Right cardiac atrium (tissue), 5 donors: ENCODE results near the gene CCDC28A. TPM values are rescaled to one million over a fixed set of nuclear protein-coding genes. Genes with fewer than 3 reads are reported as not detected.
A peak's percentile ranks its signal among the peaks of the same experiment; 100 is the strongest.

ENCODE experiments used
- ATAC-seq, 2 donors: fragments of 200-7000 bp; cut with Tn5 transposase; one replicate each; pipeline versions ENCODE4 v1.8.0 to v1.9.1; 2020; ENCODE audit warnings: moderate library complexity in 2 of 2, mild to moderate bottlenecking in 1 of 2
- DNase-seq, 3 donors: peaks; one replicate each; pipeline ENCODE4 v3.0.0-alpha.2; 2020
- H3K27ac ChIP-seq: one replicate; pipeline ENCODE4 v1.5.1; 2013; ENCODE audit warnings: mild to moderate bottlenecking, low read length, control low read depth, moderate library complexity
- H3K27me3 ChIP-seq: one replicate; pipeline ENCODE4 v1.6.1; 2013; ENCODE audit not compliant: control insufficient read depth, insufficient read depth
- H3K4me1 ChIP-seq: one replicate; pipeline ENCODE4 v1.6.1; 2013; ENCODE audit warnings: low read length; ENCODE audit not compliant: control insufficient read depth, insufficient read depth
- H3K4me3 ChIP-seq: one replicate; pipeline ENCODE4 v1.5.1; 2013; ENCODE audit warnings: low read length, control low read depth
- H3K9me3 ChIP-seq: one replicate; pipeline ENCODE4 v1.6.1; 2013; ENCODE audit warnings: low read length; ENCODE audit not compliant: control insufficient read depth
- WGBS: extraction: QIAGEN DNeasy Blood & Tissue Kit; methylation state at CpG from one replicate; pipeline ENCODE4 v1.1.7; 2013; 5-methylcytosine and 5-hydroxymethylcytosine counted together
- intact Hi-C, 4 donors: fragments of 100-400 bp; cut with DNase I; formaldehyde crosslinking; loops; one replicate each; pipeline versions ENCODE4 v1.11.0 to v1.14.0; 2022 to 2023
- polyA plus RNA-seq: library from polyadenylated mRNA; stranded (reverse); fragments of 200-250 nt; gene quantifications from one replicate; pipeline ENCODE4 v1.2.3, GENCODE V29; 2013
- total RNA-seq, 4 donors: library from RNA; stranded (reverse); fragmentation: NEBNext Ultra II Directional; extraction: Animal tissue kit (Norgen Biotek cat#: 25700); gene quantifications; one replicate each; pipeline ENCODE4 v1.2.1, GENCODE V29; 2021
- donor health status: healthy with polysubstance abuse.
- donor health status: DM: no; HTN: yes; CAD: no.
- donor health status: DM: no; HTN: no; CAD: no.
- donor health status: DM: no; HTN: yes; CAD: no; lungs with severe emphysema.
- donor health status: DM: yes; HTN: yes; CAD: no.

The CCDC28A gene
- total and polyA plus RNA-seq, 5 donors = 6.7 to 13.4 (median 9.9) TPM

GRCh38 chr6:138757136-138757535 is 16.4 kb upstream of the CCDC28A start:
- intact Hi-C loops = no loop called here
- Histone ChIP-seq H3K27me3 (no peaks in the 10 kb centered on the region), H3K4me3 (no peak overlapping the region), H3K4me1 (no peaks in the 10 kb centered on the region), H3K27ac (no peak overlapping the region), H3K9me3 (no peaks in the 10 kb centered on the region)
- no peak for ATAC-seq
- DNase-seq = no peak
- WGBS = 45% methylated on average over 4 of the region's 4 CpGs

GRCh38 chr6:138765896-138766655 is 7.5 kb upstream of the CCDC28A start:
- 92% methylated on average over 3 of the region's 3 CpGs for WGBS
- no peak overlapping the region for H3K27ac ChIP-seq
- no peak overlapping the region for H3K4me3 ChIP-seq
- no peaks in the 10 kb centered on the region for H3K9me3 ChIP-seq
- H3K4me1 ChIP-seq = no peaks in the 10 kb centered on the region
- no peak for DNase-seq
- no peak for ATAC-seq
- intact Hi-C loops = loop anchor here (5.0 to 10.0 kb wide), 7 partner anchors 74 to 651 kb away; no protein-coding TSS in a partner anchor
- H3K27me3 ChIP-seq = no peaks in the 10 kb centered on the region

- Histone ChIP-seq H3K9me3 (no peaks in the 10 kb centered on the region), H3K27ac (no peak overlapping the region), H3K27me3 (no peaks in the 10 kb centered on the region), H3K4me3 (no peak overlapping the region), H3K4me1 (peaks cover 1% of the 10 kb centered on the region)
- WGBS = 30% methylated on average over 6 of the region's 6 CpGs
- intact Hi-C loops = loop anchor here (5.0 to 10.0 kb wide), 7 partner anchors 77 to 654 kb away; no protein-coding TSS in a partner anchor
- DNase-seq (no peak), ATAC-seq (no peak)
These were observed 4.4 kb upstream of the CCDC28A start for GRCh38 chr6:138769102-138769676.

- WGBS = 14% methylated on average over 8 of the region's 8 CpGs
- Histone ChIP-seq H3K4me1 (peaks cover 3% of the 10 kb centered on the region), H3K27ac (peak overlapping the region; percentile 56), H3K9me3 (no peaks in the 10 kb centered on the region), H3K27me3 (no peaks in the 10 kb centered on the region), H3K4me3 (peak overlapping the region; percentile 69)
- DNase-seq (no peak), ATAC-seq (peak in 1 of 2 donors; percentile 4)
- intact Hi-C loops = loop anchor here in 1 of 4 donors (10.0 kb wide), 1 partner anchor 358 kb away; no protein-coding TSS in a partner anchor
These were observed 883 bp upstream of the CCDC28A start for GRCh38 chr6:138772596-138773176.

GRCh38 chr6:138774370-138774769 is 801 bp downstream of the CCDC28A start:
- WGBS = 25% methylated on average over 3 of the region's 3 CpGs
- Histone ChIP-seq H3K9me3 (no peaks in the 10 kb centered on the region), H3K4me3 (peak overlapping the region; percentile 69), H3K27ac (no peak overlapping the region), H3K27me3 (no peaks in the 10 kb centered on the region), H3K4me1 (peaks cover 3% of the 10 kb centered on the region)
- DNase-seq (no peak), ATAC-seq (no peak)
- intact Hi-C loops = loop anchor here in 1 of 4 donors (10.0 kb wide), 1 partner anchor 360 kb away; no protein-coding TSS in a partner anchor

GRCh38 chr6:138776659-138777058 is 3.1 kb downstream of the CCDC28A start:
- no peaks in the 10 kb centered on the region for H3K9me3 ChIP-seq
- DNase-seq (no peak), ATAC-seq (no peak)
- WGBS = 96% methylated on average over 1 of the region's 1 CpG
- H3K27ac ChIP-seq = no peak overlapping the region
- peaks cover 3% of the 10 kb centered on the region for H3K4me1 ChIP-seq
- intact Hi-C loops = loop anchor here in 1 of 4 donors (10.0 kb wide), 1 partner anchor 362 kb away; no protein-coding TSS in a partner anchor
- no peaks in the 10 kb centered on the region for H3K27me3 ChIP-seq
- no peak overlapping the region for H3K4me3 ChIP-seq

- H3K9me3 ChIP-seq = no peaks in the 10 kb centered on the region
- H3K4me3 ChIP-seq = no peak overlapping the region
- intact Hi-C loops = loop anchor here in 1 of 4 donors (10.0 kb wide), 1 partner anchor 364 kb away; no protein-coding TSS in a partner anchor
- H3K4me1 ChIP-seq = peaks cover 2% of the 10 kb centered on the region
- 57% methylated on average over 6 of the region's 6 CpGs for WGBS
- ATAC-seq (no peak), DNase-seq (no peak)
- no peaks in the 10 kb centered on the region for H3K27me3 ChIP-seq
- no peak overlapping the region for H3K27ac ChIP-seq
These were observed 4.8 kb downstream of the CCDC28A start for GRCh38 chr6:138778331-138778730.

GRCh38 chr6:138782243-138782642 is 8.7 kb downstream of the CCDC28A start:
- ATAC-seq = no peak
- WGBS = 80% methylated on average over 4 of the region's 4 CpGs
- Histone ChIP-seq H3K4me3 (no peak overlapping the region), H3K4me1 (peaks cover 1% of the 10 kb centered on the region), H3K9me3 (no peaks in the 10 kb centered on the region), H3K27me3 (no peaks in the 10 kb centered on the region), H3K27ac (no peak overlapping the region)
- no peak for DNase-seq
- intact Hi-C loops = no loop called here

GRCh38 chr6:138785079-138785478 is 11.5 kb downstream of the CCDC28A start:
- DNase-seq (no peak), ATAC-seq (peak; percentile 37 to 42)
- Histone ChIP-seq H3K9me3 (no peaks in the 10 kb centered on the region), H3K27me3 (no peaks in the 10 kb centered on the region), H3K27ac (no peak overlapping the region), H3K4me3 (no peak overlapping the region), H3K4me1 (peaks cover 1% of the 10 kb centered on the region)
- 52% methylated on average over 4 of the region's 4 CpGs for WGBS
- intact Hi-C loops = no loop called here

- Histone ChIP-seq H3K27ac (no peak overlapping the region), H3K9me3 (no peaks in the 10 kb centered on the region), H3K27me3 (no peaks in the 10 kb centered on the region), H3K4me1 (peaks cover 1% of the 10 kb centered on the region), H3K4me3 (no peak overlapping the region)
- WGBS = 37% methylated on average over 3 of the region's 3 CpGs
- ATAC-seq = peak; percentile 49 to 66
- peak in 1 of 3 donors; percentile 60 for DNase-seq
- intact Hi-C loops = no loop called here
These were observed 12.4 kb downstream of the CCDC28A start for GRCh38 chr6:138785980-138786379.

GRCh38 chr6:138787138-138787537 is 13.6 kb downstream of the CCDC28A start:
- WGBS = 97% methylated on average over 1 of the region's 1 CpG
- H3K9me3 ChIP-seq = no peaks in the 10 kb centered on the region
- no peak overlapping the region for H3K27ac ChIP-seq
- peaks cover 1% of the 10 kb centered on the region for H3K4me1 ChIP-seq
- DNase-seq (no peak), ATAC-seq (no peak)
- intact Hi-C loops = no loop called here
- H3K4me3 ChIP-seq = no peak overlapping the region
- H3K27me3 ChIP-seq = no peaks in the 10 kb centered on the region
